Hematopoietic multipotent progenitor cell (in vitro differentiated cells): Measurements from ENCODE around the gene ALPI. TPM values are rescaled to one million over a fixed set of nuclear protein-coding genes. Genes with fewer than 3 reads are reported as not detected.

Experiments used
- DNase-seq, 3 donors: peaks; one replicate each; pipeline ENCODE4 v3.0.0-alpha.2; 2011 to 2015; ENCODE audit warnings: low read depth in 2 of 3, low spot score in 2 of 3
- total RNA-seq: library from RNA; depleted of rRNA; stranded (reverse); fragments of >200 nt; gene quantifications from one replicate; pipeline ENCODE4 v1.2.3, GENCODE V29; 2012

The ALPI gene
- total RNA-seq, 1 donor: not detected

- no peak for DNase-seq
Observed at GRCh38 chr2:232483311-232483922, 27.5 kb downstream of the ALPI start.

DNA sequence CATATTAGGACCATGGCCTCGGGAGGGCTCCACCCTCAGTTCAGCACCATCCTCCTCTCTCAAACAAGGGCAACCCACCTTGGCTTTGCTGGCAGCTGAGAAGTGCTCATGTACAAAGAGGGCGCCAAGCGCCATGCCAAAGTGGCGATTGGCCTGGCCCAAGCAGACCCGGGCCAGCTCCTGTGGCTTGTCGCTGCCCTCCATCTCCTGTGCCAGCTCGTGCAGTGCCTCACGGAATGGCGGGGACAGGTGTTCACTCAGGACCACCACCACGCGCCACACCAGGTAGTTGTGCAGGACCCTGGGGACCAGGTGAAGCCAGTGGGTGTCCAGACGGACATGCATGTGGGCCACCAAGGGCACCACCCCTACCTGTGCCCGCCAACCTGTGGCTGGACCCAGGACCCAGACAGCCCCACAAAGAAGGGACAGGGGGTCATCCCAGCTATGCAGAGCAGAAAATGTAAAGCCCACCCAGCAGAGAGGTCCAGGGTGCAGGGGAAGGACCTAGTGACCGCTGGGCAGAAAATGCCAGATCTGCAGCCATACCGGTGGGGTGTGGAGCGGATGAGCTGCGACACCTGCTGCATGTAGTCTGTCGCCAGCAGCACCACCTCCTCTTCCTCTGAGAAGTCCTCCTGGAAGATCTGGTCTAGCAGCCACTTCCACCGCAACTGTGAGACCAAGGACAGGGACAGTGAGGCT is 28.1 kb downstream of the ALPI start:
- no peak for DNase-seq

DNA sequence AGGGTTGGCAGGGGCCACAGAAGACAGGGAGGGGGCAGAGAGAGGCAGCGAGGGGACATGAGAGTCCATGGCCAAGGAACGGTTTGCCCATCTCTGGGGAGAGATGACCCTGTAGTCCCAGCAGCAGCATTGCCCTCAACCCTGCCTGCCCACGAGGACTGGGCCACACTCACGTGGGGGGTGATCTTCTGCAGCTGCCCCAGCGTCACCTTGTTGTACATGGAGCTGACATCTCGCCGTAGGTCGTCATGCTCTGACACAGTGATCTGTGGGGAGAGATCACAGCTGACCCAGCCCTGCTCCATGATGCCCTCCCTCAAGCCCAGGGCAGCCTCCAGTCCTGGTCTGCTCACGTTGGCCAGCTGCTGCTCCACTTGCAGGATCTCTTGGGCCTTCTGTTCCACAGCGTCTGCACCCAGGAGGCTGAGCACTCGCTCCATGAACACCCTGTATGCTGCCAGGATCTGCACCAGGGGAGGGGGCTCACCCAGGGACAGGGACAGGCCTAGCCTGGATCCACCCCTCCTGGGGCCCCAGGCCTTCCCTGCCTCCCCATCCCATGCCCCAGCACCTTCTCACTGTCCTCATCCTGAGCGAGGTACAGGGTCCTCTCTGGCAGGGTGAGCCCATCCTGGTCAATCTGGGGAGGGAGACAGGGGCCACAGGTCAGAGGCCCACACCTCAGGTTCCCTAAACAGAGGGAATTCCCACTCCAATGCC is 28.8 kb downstream of the ALPI start:
- DNase-seq: no peak

DNA sequence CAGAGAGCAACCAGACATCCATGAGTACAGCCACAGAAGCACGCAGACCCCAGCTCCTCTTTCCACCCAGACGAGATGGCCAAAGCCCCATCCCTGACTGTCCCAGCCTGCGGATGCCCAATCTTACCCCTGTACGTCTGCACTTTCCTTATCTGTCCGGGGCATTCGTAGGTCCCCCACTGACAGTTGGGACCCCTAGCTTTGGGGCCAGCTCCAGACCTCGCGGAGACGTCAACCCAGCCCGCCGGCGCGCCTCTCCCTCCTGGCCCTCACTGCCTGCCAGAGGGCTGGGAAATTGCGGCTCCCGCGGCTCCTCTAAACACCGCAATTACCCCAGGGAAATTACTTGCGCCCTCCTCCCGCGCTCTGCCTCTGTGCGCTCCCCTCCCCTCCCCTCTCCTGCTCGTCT is 29.4 kb downstream of the ALPI start:
- no peak for DNase-seq

DNA sequence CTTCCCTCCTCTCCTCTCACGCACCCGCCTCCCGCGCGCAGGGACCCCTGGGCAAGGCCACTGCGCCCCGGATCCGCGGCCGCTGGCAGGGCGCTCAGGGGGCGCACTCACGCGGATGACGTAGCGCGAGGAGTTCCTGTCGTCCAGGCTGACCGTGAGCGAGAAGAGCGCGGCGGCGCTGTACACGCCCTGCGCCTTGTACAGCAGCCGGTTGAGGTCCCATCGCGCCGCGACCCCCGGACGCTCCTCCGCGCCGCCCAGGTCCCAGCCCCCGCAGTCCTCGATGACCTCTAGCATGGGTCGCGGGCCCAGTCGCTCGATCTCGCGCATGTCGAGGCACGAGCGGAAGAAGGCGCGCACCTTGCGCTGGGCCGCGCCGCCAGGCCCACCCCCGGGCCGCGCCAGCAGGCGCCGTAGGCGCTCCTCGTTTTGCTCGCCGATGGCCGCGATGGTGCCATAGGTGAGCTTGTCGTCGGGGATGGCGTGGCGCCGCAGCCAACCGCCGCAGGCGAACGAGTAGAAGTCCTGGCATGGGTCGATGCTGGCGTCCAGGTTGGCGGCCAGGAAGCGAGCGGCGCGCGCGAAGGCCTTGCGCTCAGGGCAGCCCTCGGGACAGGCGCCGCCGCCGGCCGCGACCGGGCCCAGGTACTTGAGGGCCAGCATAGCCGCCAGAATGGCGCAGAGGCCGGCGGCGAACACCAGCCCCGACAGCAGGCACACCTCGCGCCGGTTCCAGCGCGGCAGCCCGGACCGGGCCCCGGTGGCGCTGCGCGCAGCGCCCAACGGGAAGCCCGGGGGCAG is 30.0 kb downstream of the ALPI start:
- DNase-seq: no peak

DNA sequence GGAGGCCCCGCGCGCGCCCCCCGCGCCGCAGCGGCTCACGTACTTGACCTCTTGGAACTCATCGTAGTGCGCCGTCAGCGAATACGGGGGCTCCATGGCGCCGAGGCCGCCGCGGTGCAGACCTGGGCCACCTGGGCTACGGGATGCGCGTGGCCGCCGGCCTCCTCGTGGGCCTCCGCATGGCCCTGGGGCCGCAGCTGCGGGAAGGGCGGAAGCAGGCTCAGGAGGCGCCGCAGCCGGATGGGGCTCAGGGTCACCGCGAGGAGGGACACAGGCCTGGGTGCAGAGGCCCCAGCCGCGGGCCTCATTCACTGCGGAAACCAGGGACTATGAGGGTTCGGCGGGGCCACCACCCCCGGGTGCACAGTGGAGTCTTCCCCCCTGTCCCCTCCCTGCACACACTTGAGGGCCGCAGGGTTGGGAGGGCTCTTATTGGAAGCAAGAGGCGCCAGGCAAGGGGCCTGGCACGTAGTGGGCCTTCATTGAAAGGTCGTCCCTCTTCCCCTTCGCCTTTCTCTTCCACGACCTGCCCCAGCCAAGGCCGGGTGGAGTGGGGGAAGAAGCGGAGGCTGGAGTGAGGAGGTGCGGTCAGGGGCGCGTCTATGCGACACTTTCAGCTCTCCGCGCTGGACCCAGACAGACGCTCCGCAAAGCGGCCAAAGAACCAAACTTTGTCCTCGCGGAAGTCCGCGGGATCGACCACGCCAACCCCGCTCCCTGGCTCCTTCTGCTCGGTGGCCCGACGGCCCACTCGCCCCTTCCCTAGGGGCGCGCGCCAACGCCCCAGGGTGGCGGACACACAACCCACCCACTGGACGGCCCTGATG is 30.8 kb downstream of the ALPI start:
- no peak for DNase-seq

- DNase-seq: peak in 1 of 3 donors; percentile 14
Observed at GRCh38 chr2:232487385-232488096, 31.6 kb downstream of the ALPI start, which contains the start of gene ECEL1. ECEL1 (minus strand) TSS chr2:232487834; CDS start chr2:232486653, 1,181 bp downstream.

DNA sequence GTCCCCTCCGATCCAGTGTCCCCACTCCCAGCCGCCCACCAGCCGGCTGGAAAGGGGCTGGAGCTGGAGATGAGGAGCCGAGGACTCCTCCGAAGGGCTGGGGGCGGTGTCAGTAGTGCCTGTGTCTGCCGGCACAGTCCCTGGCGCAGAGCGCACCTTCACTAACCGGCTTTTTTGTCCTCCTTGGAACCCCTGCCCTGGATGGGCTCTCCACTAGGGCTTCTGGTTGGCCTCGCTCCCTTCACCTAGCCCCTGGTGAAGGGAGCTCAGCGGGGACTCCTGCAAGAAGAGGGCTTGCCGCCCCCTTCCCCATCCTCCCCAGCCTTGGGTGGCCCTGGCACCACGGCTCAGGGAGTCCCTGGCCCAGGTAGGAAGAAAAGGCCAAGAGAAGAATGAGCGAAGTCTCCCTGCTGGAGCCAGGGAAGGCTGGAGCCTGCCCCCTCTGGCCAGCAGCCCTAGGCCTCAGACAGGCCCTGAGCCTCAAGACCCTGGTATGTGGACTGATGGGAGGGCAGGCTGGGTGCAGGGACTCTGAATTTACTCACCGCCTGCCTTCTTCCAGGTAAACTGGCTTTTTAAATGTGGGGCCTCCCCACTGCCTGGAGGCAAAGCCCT is 32.3 kb downstream of the ALPI start:
- no peak for DNase-seq

DNA sequence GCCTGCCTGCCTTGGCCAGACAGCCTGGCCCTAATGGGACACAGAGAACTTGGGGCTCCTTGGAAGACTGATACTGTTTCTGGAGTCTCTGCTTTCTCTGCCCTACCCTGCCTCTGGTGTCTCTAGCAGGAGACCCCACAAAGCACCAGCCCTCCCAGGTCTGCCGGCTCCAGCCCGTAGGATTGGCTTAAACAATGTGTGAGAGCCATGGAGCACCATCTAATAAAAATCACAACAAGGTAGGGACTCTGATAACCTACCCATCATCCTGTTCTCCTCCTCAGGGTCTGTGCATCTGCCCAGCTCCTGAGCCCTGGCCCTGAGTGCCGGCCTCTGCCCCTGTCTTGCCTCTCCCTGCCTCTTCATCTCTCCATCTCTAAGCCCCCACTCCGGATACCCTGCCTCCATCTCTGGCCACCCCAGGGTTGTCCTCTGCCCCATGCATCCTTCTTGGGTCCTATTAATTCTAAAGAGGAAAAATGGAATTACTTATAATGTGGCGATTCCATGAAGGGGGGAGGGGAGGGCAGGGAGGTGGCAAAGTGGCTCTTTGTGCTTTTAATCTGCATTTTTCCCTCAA is 32.9 kb downstream of the ALPI start:
- no peak for DNase-seq

GRCh38 chr2:232489516-232490220 is 33.7 kb downstream of the ALPI start:
- DNase-seq: no peak

DNA sequence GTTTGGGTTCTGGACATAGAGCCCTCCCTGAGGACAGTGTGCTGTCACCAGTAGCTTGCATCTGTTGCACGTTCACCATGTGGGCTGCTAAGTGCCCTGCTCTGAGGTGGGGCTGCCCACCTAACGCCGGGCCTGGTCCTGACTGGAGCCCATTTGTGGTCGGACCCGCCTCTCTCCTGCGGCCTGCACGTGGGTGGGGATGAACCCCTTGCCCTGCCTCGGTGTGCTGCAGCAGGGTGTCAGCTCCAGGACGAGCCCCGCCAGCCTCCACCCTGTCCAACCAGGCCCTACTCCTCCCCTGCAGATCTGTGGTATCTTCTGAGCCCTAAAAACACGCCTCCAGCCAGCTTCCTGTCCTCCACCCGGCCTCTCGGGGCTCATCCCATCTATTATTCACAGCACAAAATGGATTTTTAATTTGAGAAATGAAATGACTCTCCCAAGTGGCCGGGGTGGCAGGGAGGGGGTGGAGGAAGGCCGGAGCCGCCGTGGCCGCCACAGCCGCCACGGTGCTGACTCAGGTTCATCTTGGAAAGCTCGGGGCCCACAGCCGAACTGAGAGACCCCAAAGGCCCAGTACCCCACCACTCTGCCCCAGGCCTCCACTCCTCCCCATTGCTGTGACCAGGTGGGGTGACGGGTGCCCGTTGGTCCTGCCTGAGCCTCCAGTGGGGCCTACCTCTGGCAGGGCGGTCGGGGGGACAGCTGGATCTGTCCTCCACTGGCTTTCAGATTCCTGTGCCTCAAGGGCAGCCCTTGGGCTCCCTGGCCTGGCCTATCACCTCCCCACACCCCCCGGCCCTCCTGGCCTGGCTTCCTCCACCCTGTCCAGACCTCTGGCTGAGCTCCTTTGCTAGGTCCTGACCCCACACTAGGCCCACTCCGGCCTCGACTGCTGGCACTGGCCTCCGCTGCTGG is 34.5 kb downstream of the ALPI start:
- DNase-seq: no peak

GRCh38 chr2:232491139-232491780 is 35.3 kb downstream of the ALPI start:
- no peak for DNase-seq

GRCh38 chr2:232492236-232492848 is 36.4 kb downstream of the ALPI start:
- no peak for DNase-seq

- no peak for DNase-seq
Observed at GRCh38 chr2:232492963-232493700, 37.2 kb downstream of the ALPI start.

GRCh38 chr2:232493701-232494474 is 37.9 kb downstream of the ALPI start:
- no peak for DNase-seq
